Activated naive CD4-positive, alpha-beta T cell treated with Interleukin-2 at 50 U/mL for 16 hours (primary cell): Measurements from ENCODE around the gene MED13.
"Not testable (repeated sequence)": the region's sequence is repeated elsewhere in the genome, so short reads cannot be mapped to it uniquely, and the experiment has no call there.

Experiments used
- DNase-seq: peaks from one replicate; pipeline ENCODE4 v3.0.0-alpha.2; 2020

Gene MED13

GRCh38 chr17:61904094-61904710, 160.9 kb downstream of the MED13 start:
- peak; percentile 29 for DNase-seq

- no peak for DNase-seq
Observed at GRCh38 chr17:61903251-61903650, 161.8 kb downstream of the MED13 start.

- no peak for DNase-seq
Observed at GRCh38 chr17:61897548-61898180, 167.4 kb downstream of the MED13 start.

- no peak for DNase-seq
Observed at GRCh38 chr17:61895391-61895790, 169.7 kb downstream of the MED13 start.

- DNase-seq, result not testable (repeated sequence)
Observed at GRCh38 chr17:61894310-61894709, 170.8 kb downstream of the MED13 start.
